H1 (cell line): ENCODE measurements around the gene USP6. TPM values are rescaled to one million over a fixed set of nuclear protein-coding genes. Genes with fewer than 3 reads are reported as not detected.

ENCODE experiments used
- CTCF ChIA-PET: fragments of 300-600 bp; sonication (Branson Sonifier 250); formaldehyde crosslinking; loops from one replicate; lab custom pipeline; 2021; ENCODE audit not compliant: partially characterized antibody; lab: Charles Lee
- POLR2A ChIA-PET: fragments of 300-600 bp; sonication (Branson Sonifier 250); formaldehyde crosslinking; loops from one replicate; lab custom pipeline; 2021; ENCODE audit warnings: inconsistent platforms; ENCODE audit not compliant: partially characterized antibody; lab: Charles Lee
- DNase-seq, 2 experiments: peaks; one replicate each; pipeline versions ENCODE4 v3.0.0 to v3.0.0-alpha.2; 2010 to 2022; ENCODE audit warnings: low spot score in 2 of 2, low read depth in 1 of 2, mixed read lengths in 1 of 2
- FAIRE-seq: peaks from 2 replicates; lab custom pipeline; 2011; peaks lifted over from hg19 to GRCh38; lab: Jason Lieb, UNC
- H2AFZ ChIP-seq: 2 replicates; pipeline ENCODE4 v1.8.1; 2012; ENCODE audit warnings: low read length, inconsistent platforms
- H2AK5ac ChIP-seq: 2 replicates; pipeline ENCODE4 v1.6.1; 2013; ENCODE audit warnings: low read depth, low read length
- H2BK120ac ChIP-seq: replicated peaks from 2 replicates; pipeline ENCODE3; 2013; ENCODE audit warnings: low read depth, low read length, inconsistent platforms
- H2BK12ac ChIP-seq: 2 replicates; pipeline ENCODE4 v1.6.1; 2013; ENCODE audit warnings: low read depth, low read length
- H2BK15ac ChIP-seq: 2 replicates; pipeline ENCODE4 v1.6.1; 2013; ENCODE audit warnings: low read length
- H2BK20ac ChIP-seq: 2 replicates; pipeline ENCODE4 v1.6.1; 2013; ENCODE audit warnings: low read length
- H2BK5ac ChIP-seq: 2 replicates; pipeline ENCODE4 v1.6.1; 2013; ENCODE audit warnings: low read depth, low read length
- H3K14ac ChIP-seq: 2 replicates; pipeline ENCODE4 v1.6.1; 2013; ENCODE audit warnings: inconsistent platforms; ENCODE audit not compliant: insufficient read length
- H3K18ac ChIP-seq: 2 replicates; pipeline ENCODE4 v1.6.1; 2013; ENCODE audit warnings: low read length; ENCODE audit errors: extremely low read depth
- H3K23ac ChIP-seq: 2 replicates; pipeline ENCODE4 v1.6.1; 2013; ENCODE audit warnings: inconsistent platforms; ENCODE audit not compliant: insufficient read length
- H3K23me2 ChIP-seq: 2 replicates; pipeline ENCODE4 v1.6.1; 2013; ENCODE audit warnings: low read depth, low read length
- H3K27ac ChIP-seq: 2 replicates; pipeline ENCODE4 v1.6.1; 2011; ENCODE audit warnings: low read depth, low read length, inconsistent platforms
- H3K27me3 ChIP-seq, 4 experiments: replicated peaks in 1 of 4; 1 replicate in 1 of 4; 2 replicates in 3 of 4; pipeline versions ENCODE4 v1.6.1 to v1.8.1; 2011 to 2013; ENCODE audit warnings: low read length in 3 of 4, mild to moderate bottlenecking in 3 of 4, inconsistent platforms in 2 of 4, mixed read lengths in 2 of 4, moderate library complexity in 1 of 4; ENCODE audit not compliant: control insufficient read depth in 3 of 4, insufficient read depth in 3 of 4; ENCODE audit errors: extremely low read depth in 1 of 4
- H3K36me3 ChIP-seq, 4 experiments: 2 replicates each; pipeline versions ENCODE4 v1.6.1 to v1.8.1; 2011 to 2013; ENCODE audit warnings: mild to moderate bottlenecking in 4 of 4, low read length in 3 of 4, moderate library complexity in 2 of 4, control low read depth in 1 of 4, inconsistent platforms in 1 of 4; ENCODE audit not compliant: insufficient read depth in 4 of 4, control insufficient read depth in 2 of 4
- H3K4ac ChIP-seq: replicated peaks from 2 replicates; pipeline ENCODE3; 2013; ENCODE audit warnings: low read length, low read depth, mixed read lengths, inconsistent platforms; ENCODE audit not compliant: insufficient read length
- H3K4me1 ChIP-seq, 4 experiments: replicated peaks in 1 of 4; 1 replicate in 1 of 4; 2 replicates in 3 of 4; pipeline versions ENCODE4 v1.6.1 to v1.8.1; 2011 to 2013; ENCODE audit warnings: low read length in 3 of 4, inconsistent platforms in 2 of 4, mixed read lengths in 1 of 4; ENCODE audit not compliant: insufficient read depth in 4 of 4, control insufficient read depth in 3 of 4
- H3K4me2 ChIP-seq, 2 experiments: 2 replicates each; pipeline versions ENCODE4 v1.6.1 to v1.8.1; 2011 to 2013; ENCODE audit warnings: low read depth in 2 of 2, low read length in 2 of 2, control low read depth in 1 of 2, inconsistent platforms in 1 of 2, mild to moderate bottlenecking in 1 of 2; ENCODE audit not compliant: insufficient read depth in 1 of 2
- H3K4me3 ChIP-seq, 4 experiments: fragments of 200-600, 300-600 bp in 1 of 4; sonication (generic), shearing (Covaris generic), sonication (Bioruptor Twin) in 1 of 4; 2 replicates each; pipeline versions ENCODE4 v1.5.1 to v1.8.1; 2011 to 2016; ENCODE audit warnings: low read length in 4 of 4, low read depth in 3 of 4, control low read depth in 2 of 4, inconsistent platforms in 2 of 4, mild to moderate bottlenecking in 2 of 4, mixed read lengths in 1 of 4, moderate library complexity in 1 of 4; ENCODE audit not compliant: insufficient read depth in 2 of 4; ENCODE audit errors: extremely low read depth in 1 of 4
- H3K56ac ChIP-seq: replicated peaks from 2 replicates; pipeline ENCODE3; 2013; ENCODE audit warnings: low read depth, mild to moderate bottlenecking, mixed read lengths, low read length, inconsistent platforms; ENCODE audit not compliant: insufficient read length
- H3K79me1 ChIP-seq: 2 replicates; pipeline ENCODE4 v1.6.1; 2013; ENCODE audit warnings: low read depth, low read length, control low read depth
- H3K79me2 ChIP-seq, 2 experiments: 2 replicates each; pipeline versions ENCODE4 v1.6.1 to v1.8.1; 2012 to 2013; ENCODE audit warnings: low read length in 2 of 2, mild to moderate bottlenecking in 2 of 2, inconsistent platforms in 1 of 2; ENCODE audit not compliant: insufficient read depth in 2 of 2, control insufficient read depth in 1 of 2
- H3K9ac ChIP-seq, 4 experiments: replicated peaks in 1 of 4; 1 replicate in 1 of 4; 2 replicates in 3 of 4; pipeline versions ENCODE4 v1.6.1 to v1.8.1; 2011 to 2013; ENCODE audit warnings: low read depth in 3 of 4, low read length in 3 of 4, control low read depth in 2 of 4, mild to moderate bottlenecking in 2 of 4, moderate library complexity in 2 of 4, inconsistent platforms in 1 of 4; ENCODE audit errors: extremely low read depth in 1 of 4
- H3K9me3 ChIP-seq, 2 experiments: 2 replicates each; pipeline versions ENCODE4 v1.6.1 to v1.8.1; 2012 to 2013; ENCODE audit warnings: mild to moderate bottlenecking in 2 of 2, moderate library complexity in 2 of 2, control low read depth in 1 of 2, inconsistent platforms in 1 of 2, low read depth in 1 of 2, low read length in 1 of 2, mixed read lengths in 1 of 2; ENCODE audit not compliant: insufficient read depth in 2 of 2
- H4K20me1 ChIP-seq, 2 experiments: replicated peaks in 1 of 2; 2 replicates each; pipeline versions ENCODE3 to v1.8.1; 2011 to 2013; ENCODE audit warnings: inconsistent platforms in 2 of 2, low read length in 2 of 2, mild to moderate bottlenecking in 1 of 2; ENCODE audit not compliant: insufficient read depth in 2 of 2, control insufficient read depth in 1 of 2
- H4K5ac ChIP-seq: 2 replicates; pipeline ENCODE4 v1.6.1; 2013; ENCODE audit warnings: low read length, low read depth, mixed read lengths, inconsistent platforms; ENCODE audit not compliant: insufficient read length
- H4K8ac ChIP-seq: 2 replicates; pipeline ENCODE4 v1.8.0; 2013; ENCODE audit warnings: mild to moderate bottlenecking, moderate library complexity, low read length, inconsistent platforms; ENCODE audit not compliant: insufficient read depth; ENCODE audit errors: extremely low read depth
- H4K91ac ChIP-seq: replicated peaks from 2 replicates; pipeline ENCODE3; 2013; ENCODE audit warnings: low read length, mixed read lengths, inconsistent platforms; ENCODE audit not compliant: insufficient read length
- ATF2 ChIP-seq: IDR thresholded peaks from 2 replicates; pipeline ENCODE4 v1.6.1; 2012; ENCODE audit warnings: low read length, inconsistent platforms
- CREB1 ChIP-seq: IDR thresholded peaks from 2 replicates; pipeline ENCODE4 v1.6.1; 2012; ENCODE audit warnings: inconsistent platforms
- EP300 ChIP-seq, 2 experiments: IDR thresholded peaks; 1 replicate in 1 of 2; 2 replicates in 1 of 2; pipeline ENCODE4 v1.6.1; 2011 to 2012; ENCODE audit warnings: low read depth in 2 of 2, low read length in 2 of 2, mild to moderate bottlenecking in 2 of 2, borderline replicate concordance in 1 of 2, inconsistent platforms in 1 of 2, moderate library complexity in 1 of 2
- KDM1A ChIP-seq: fragments of 200-600, 300-600 bp; sonication (generic); IDR thresholded peaks from 2 replicates; pipeline ENCODE4 v1.7.1; 2016; ENCODE audit warnings: mild to moderate bottlenecking, low read length, borderline replicate concordance
- POLR2AphosphoS5 ChIP-seq: IDR thresholded peaks from 2 replicates; pipeline ENCODE4 v1.6.1; 2011; ENCODE audit warnings: low read depth, low read length
- RBBP5 ChIP-seq: IDR thresholded peaks from 2 replicates; pipeline ENCODE4 v1.7.1; 2012; ENCODE audit warnings: low read depth, mild to moderate bottlenecking, inconsistent platforms, low read length, moderate library complexity, borderline replicate concordance
- SIRT6 ChIP-seq: IDR thresholded peaks from one replicate; pipeline ENCODE4 v1.7.1; 2012; ENCODE audit warnings: low read length, inconsistent platforms
- SP4 ChIP-seq: IDR thresholded peaks from 2 replicates; pipeline ENCODE4 v1.6.1; 2012; ENCODE audit warnings: low read length, inconsistent platforms
- TCF12 ChIP-seq: IDR thresholded peaks from 2 replicates; pipeline ENCODE4 v1.6.1; 2011; ENCODE audit warnings: low read depth, mild to moderate bottlenecking, low read length
- ZNF274 ChIP-seq: IDR thresholded peaks from 2 replicates; pipeline ENCODE4 v1.7.0; 2012; ENCODE audit warnings: low read length, borderline replicate concordance; ENCODE audit errors: extremely low read depth
- WGBS, 2 experiments: shearing (Covaris generic) in 1 of 2; methylation state at CpG; one replicate each; pipeline versions ENCODE4 v1.1.6 to v1.1.7; 2013 to 2015; ENCODE audit warnings: low lambda C conversion rate in 2 of 2, mixed read lengths in 2 of 2, inconsistent platforms in 1 of 2, low coverage in 1 of 2, missing lambda C conversion rate in 1 of 2; ENCODE audit not compliant: insufficient replicate concordance in 2 of 2, insufficient coverage in 1 of 2, insufficient read length in 1 of 2; ENCODE audit errors: extremely low coverage in 1 of 2, missing lambda C conversion rate in 1 of 2; 5-methylcytosine and 5-hydroxymethylcytosine counted together
- polyA plus RNA-seq, 7 experiments: library from polyadenylated mRNA; depleted of rRNA in 3 of 7; stranded (reverse) in 5 of 7; unstranded in 2 of 7; fragments of >200 nt in 5 of 7; fragments of 200-250 nt in 2 of 7; gene quantifications; 1 replicate in 5 of 7; 2 replicates in 1 of 7; 4 replicates in 1 of 7; pipeline versions ENCODE4 v1.2.1 to v1.2.3, GENCODE V29; 2011 to 2013; ENCODE audit warnings: missing spikeins in 2 of 7, mixed read lengths in 2 of 7
- total RNA-seq: library from RNA; stranded (reverse); fragmentation: NEBNext Ultra II Directional; extraction: Animal tissue kit (Norgen Biotek cat#: 25700); gene quantifications from 2 replicates; pipeline ENCODE4 v1.2.1, GENCODE V29; 2021
- TF ChIP-seq, protein P1 (sequence below): IDR thresholded peaks from 2 replicates; pipeline ENCODE4 v1.6.1; 2011; ENCODE audit warnings: low read length, improper control_type of control experiment

USP6 gene
- total and polyA plus RNA-seq, 2 of the 8 experiments (the other 6 are each of a cell fraction or from before 2014, with no cell fraction given) = 0.08 to 0.32 TPM

- H3K9me3 ChIP-seq = peaks cover 11 to 12% of the 10 kb centered on the region in 2 experiments
- H3K4me3 ChIP-seq = no peak overlapping the region
- H3K23ac ChIP-seq = no peak overlapping the region
- no peak overlapping the region for H4K91ac ChIP-seq
- no peak overlapping the region for H4K8ac ChIP-seq
- H4K5ac ChIP-seq = no peak overlapping the region
- WGBS, 2 experiments = 90 to 100% methylated on average over 1 to 2 of the region's 2 CpGs
- ChIA-PET CTCF (interaction anchor here (0.5 to 2.0 kb wide), 6 partner anchors 8 to 217 kb away, joined by 3 to 5 read pairs (median 3); no protein-coding TSS in a partner anchor), POLR2A (interaction anchor here (0.6 kb wide), 1 partner anchor 239 kb away, joined by 3 read pairs; no protein-coding TSS in a partner anchor)
- FAIRE-seq (no peak), DNase-seq (no peak)
- H3K9ac ChIP-seq = no peak overlapping the region
- no peak overlapping the region for H2BK5ac ChIP-seq
- no peak overlapping the region for H3K18ac ChIP-seq
- H3K79me1 ChIP-seq = no peaks in the 10 kb centered on the region
- H2BK12ac ChIP-seq = no peak overlapping the region
- H2AFZ ChIP-seq = no peak overlapping the region
- no peak overlapping the region for H3K27ac ChIP-seq
- peaks cover 0 to 3% (median 0%) of the 10 kb centered on the region in 4 experiments; a peak in 2 of 7 replicates for H3K4me1 ChIP-seq
- no peaks in the 10 kb centered on the region; a peak in 1 of 7 replicates for H3K27me3 ChIP-seq
- H3K56ac ChIP-seq = no peak overlapping the region
- no peak overlapping the region for H2BK15ac ChIP-seq
- H3K4ac ChIP-seq = no peak overlapping the region
- H2BK20ac ChIP-seq = no peak overlapping the region
- H2BK120ac ChIP-seq = no peak overlapping the region
- no peak overlapping the region for H3K4me2 ChIP-seq
- H3K36me3 ChIP-seq = peaks cover 0 to 12% (median 6%) of the 10 kb centered on the region in 4 experiments; a peak in 4 of 8 replicates
- H2AK5ac ChIP-seq = no peak overlapping the region
- peaks cover 2% of the 10 kb centered on the region; the same call in 1 of the 2 replicates for H3K23me2 ChIP-seq
- peaks cover 0 to 3% of the 10 kb centered on the region in 2 experiments for H4K20me1 ChIP-seq
- peaks cover 0 to 11% of the 10 kb centered on the region in 2 experiments; a peak in 1 of 4 replicates for H3K79me2 ChIP-seq
- H3K14ac ChIP-seq = no peak overlapping the region
- TF ChIP-seq RBBP5 = no peak
- no peak for TF ChIP-seq TCF12
- TF ChIP-seq, protein P1, sequence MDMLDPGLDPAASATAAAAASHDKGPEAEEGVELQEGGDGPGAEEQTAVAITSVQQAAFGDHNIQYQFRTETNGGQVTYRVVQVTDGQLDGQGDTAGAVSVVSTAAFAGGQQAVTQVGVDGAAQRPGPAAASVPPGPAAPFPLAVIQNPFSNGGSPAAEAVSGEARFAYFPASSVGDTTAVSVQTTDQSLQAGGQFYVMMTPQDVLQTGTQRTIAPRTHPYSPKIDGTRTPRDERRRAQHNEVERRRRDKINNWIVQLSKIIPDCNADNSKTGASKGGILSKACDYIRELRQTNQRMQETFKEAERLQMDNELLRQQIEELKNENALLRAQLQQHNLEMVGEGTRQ = no peak
- TF ChIP-seq SP4 = no peak
- no peak for TF ChIP-seq CREB1
- no peak for TF ChIP-seq KDM1A
- no peak for TF ChIP-seq EP300 (IDR thresholded peaks at IDR 0.05; ENCODE audit: borderline replicate concordance in 1 of 2, low read depth in 2 of 2, low read length in 2 of 2)
- TF ChIP-seq ZNF274 = no peak
- TF ChIP-seq ATF2 = no peak
- TF ChIP-seq SIRT6 = no peak
- TF ChIP-seq POLR2AphosphoS5 = no peak
Measured at GRCh38 chr17:5194346-5194745, 78.5 kb downstream of the USP6 start.
